ENCODE results near the gene PTPRK.

The PTPRK gene

GRCh38 chr6:128188678-128189077, 331.7 kb downstream of the PTPRK start:
- no peak for DNase-seq (ENCODE audit: low read depth)

- no peak for DNase-seq (ENCODE audit: low read depth)
These were observed 333.7 kb downstream of the PTPRK start for GRCh38 chr6:128186729-128187128.

DNA sequence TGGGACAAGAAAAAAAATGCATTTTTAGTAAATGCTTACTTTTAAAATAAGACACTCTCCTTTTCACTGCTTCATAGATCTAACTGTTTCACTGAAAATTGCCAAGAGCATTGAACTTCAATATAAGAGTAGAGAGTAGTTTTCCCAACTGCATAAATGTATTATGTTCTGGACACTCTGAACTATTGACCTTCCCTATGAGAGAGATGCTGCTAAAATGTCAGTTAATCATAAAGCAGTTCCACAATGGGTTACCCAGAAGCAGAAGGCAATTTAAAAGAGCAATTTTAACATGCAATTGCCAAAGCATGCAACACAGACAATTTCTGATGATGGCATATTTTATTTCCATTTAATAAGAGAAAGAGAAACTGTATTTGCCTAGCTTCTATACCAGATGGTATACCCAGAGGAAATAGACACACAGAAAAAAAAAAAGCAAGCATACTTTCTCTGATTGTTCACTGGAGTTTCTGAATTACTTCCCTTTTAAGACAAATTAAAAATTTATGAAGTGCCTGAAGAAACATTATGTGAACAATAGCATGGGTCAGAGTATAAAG, 340.4 kb downstream of the PTPRK start:
- no peak for DNase-seq (ENCODE audit: low read depth)

DNA sequence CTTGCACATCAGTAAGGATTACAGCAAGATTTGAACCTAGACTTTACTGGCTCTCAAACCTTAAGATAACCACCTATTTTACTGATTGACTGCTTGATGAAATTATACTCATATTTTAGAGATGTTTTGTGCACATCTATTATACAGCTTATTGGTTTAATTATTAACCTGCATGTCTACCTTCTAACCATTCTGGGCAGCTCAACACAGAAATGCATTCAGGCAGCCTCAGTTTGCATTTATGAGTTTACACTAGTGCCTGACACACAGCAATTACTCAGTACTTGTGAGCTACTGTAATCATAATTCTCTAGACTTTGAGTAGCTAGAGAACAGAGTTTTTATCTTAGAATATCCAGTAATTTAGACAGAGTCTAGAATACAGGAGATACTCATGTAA, 345.7 kb downstream of the PTPRK start:
- DNase-seq (ENCODE audit: low read depth) = no peak

DNA sequence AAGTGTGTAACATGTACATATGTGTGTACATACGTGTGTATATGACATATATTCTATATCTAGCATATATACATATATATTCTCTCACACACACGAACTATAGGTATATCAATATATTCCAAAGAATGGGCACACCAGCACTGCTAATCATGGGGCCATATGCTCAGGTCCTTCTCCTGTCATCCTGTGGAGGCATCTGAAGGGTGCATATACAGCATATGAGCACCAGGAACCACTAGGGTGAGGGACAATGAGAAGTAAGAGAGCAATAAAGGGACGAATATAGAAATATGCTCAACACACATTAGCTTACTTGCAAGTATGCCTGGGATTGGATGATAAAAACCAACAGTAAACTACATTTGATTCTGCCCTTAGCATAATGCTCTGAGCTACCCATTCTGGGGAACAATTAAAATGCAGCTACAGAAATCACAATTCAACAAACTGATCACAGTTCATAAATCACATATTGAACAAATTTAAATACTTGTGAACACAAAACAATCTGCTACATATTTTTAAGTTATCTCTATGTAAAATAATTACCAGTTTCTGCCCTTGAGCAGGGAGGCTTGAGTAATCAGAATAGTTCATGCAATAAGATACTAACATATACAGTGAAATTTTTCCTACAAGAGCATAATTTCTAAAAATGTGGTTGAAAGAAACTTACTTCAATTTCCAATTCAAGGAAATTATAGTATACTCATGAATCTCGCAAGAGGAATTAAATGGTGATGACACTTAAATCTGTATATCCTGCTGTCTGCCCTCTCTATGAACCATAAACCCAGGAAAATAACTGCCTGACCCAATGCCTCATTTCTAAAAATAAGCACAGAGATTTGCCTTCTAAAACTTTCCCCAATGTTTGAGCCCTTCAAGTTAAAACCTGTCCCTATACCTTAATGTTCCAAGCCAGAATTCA, 347.4 kb downstream of the PTPRK start:
- DNase-seq (ENCODE audit: low read depth) = no peak

DNA sequence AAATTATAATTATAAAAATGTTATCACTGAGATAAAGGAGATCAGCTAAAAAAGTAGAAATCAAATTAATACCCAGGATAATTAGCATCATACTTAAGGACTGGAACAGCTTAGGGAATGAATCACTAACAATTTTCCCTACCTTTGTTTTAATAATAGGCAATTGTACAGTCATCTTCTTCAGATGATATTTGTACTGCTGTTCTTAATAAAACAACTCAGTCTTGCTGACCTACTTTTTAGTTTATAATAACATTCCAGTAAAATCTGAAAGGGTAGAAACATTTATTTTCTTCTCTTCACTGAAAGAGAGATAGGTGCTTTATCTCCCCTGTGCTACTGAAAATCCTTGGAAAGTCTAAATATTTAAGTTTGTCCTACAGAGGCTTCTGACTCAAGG, 348.3 kb downstream of the PTPRK start:
- DNase-seq (ENCODE audit: low read depth) = no peak

GRCh38 chr6:128171182-128171581, 349.2 kb downstream of the PTPRK start:
- no peak for DNase-seq (ENCODE audit: low read depth)

DNA sequence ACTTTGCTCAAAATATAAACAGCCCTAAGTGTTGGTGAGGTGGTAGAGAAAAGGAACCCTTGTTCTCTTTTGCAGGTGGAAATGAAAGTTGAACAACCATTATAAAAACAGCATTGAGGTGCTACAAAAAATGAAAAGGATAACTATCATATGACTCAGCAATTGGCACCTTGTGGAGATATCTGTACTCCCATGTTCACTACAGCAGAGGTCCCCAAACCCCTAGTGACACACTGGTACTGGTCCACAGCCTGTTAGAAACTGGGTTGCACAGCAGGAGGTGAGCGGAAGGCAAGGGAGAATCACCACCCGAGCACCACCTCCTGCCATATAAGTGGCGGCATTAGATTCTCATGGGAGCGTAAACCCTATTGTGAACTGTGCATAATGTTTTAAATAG, 352.2 kb downstream of the PTPRK start:
- no peak for DNase-seq (ENCODE audit: low read depth)

- no peak for DNase-seq (ENCODE audit: low read depth)
These were observed 352.8 kb downstream of the PTPRK start for GRCh38 chr6:128167552-128167951.

- no peak for DNase-seq (ENCODE audit: low read depth)
These were observed 356.1 kb downstream of the PTPRK start for GRCh38 chr6:128164254-128164653.

DNA sequence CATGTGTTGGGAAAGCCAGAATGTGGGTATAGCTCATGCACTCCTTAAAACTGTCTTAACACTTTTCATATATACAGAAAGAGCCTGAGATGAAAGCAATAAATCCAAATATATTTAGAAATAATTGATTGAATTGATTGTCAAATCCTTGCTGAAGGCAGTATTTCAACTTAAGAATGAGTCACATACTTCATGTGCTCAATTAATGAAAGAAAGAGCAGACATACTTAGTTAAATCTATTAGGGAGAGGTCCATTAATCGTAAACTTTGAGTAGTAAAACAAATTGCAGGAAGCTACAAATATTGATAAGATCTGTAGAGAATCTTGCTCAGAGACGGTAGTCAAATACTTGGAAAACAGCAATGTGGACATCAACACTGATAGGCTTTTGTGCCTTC, 358.0 kb downstream of the PTPRK start:
- no peak for DNase-seq (ENCODE audit: low read depth)

GRCh38 chr6:128161839-128162238, 358.6 kb downstream of the PTPRK start:
- no peak for DNase-seq (ENCODE audit: low read depth)

DNA sequence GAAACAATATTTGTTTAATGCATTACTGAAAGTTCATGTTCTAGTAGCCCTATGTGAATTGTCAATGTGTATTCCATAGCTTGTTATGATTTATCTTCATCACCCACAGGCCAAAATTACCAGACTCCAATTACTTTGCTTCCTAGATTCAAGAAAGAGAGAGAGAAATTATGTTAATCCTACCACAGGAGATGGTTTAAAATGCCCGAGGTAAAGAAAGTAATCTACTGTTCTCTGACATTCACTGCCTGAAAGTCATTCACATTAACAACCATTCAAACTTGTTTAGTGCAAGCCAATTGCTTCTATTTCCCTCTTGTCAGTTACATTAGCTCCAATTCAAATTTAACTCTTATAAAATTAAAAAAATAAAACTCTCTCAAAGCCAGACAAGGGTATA, 359.1 kb downstream of the PTPRK start:
- no peak for DNase-seq (ENCODE audit: low read depth)

DNA sequence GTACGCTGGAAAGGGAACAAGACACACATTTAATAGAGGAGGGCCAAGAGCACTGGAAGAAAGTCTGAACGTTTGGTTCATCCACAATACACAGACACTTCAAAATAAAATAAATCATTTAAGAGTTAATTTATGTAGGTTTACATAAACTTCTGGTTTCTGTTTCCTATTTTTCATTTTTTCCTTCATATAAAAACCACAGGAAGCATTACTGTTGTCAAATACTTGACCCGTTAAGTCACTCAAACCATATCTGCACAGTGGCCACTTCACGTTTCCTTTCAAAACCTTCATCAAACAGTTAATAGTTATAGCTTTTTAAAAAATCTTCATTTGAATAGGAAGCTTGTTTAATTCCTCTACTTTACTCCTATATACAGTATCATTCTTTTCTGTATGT, 361.9 kb downstream of the PTPRK start:
- DNase-seq (ENCODE audit: low read depth) = no peak

DNA sequence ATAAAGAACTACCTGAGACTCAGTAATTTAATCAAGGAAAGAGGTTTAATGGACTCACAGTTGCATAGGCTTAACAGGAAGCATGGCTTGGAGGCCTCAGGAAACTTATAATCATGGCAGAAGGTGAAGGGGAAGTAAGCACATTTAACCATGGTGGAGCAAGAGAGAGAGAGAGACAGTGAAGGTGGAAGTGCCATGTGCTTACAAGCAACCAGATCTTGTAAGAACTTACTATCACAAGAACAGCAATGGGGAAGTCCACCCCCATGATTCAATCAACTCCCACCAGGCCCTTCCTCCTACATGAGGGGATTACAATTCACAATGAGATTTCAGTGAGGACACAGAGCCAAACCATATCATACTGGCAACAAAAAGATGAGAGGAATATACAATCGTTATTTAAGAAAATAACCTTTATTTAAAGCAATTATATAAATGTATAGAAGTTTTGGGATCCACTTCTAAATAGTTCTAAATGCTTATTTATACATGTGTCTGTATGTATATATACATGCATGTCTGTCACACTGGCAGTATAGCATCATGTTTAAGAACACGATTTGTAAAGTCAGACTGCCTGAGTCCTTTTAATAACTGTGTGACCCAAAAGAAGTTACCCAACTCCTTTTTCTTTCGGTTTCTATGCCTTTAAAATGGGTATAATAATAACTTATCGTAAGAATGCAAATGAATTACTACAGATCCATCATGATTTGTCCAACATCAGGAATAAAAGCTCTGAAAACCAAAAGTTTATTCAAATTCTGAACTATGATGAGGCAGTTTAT, 363.9 kb downstream of the PTPRK start:
- no peak for DNase-seq (ENCODE audit: low read depth)

- DNase-seq (ENCODE audit: low read depth) = no peak
These were observed 364.6 kb downstream of the PTPRK start for GRCh38 chr6:128155826-128156225.

GRCh38 chr6:128152551-128152950, 367.8 kb downstream of the PTPRK start:
- no peak for DNase-seq (ENCODE audit: low read depth)

DNA sequence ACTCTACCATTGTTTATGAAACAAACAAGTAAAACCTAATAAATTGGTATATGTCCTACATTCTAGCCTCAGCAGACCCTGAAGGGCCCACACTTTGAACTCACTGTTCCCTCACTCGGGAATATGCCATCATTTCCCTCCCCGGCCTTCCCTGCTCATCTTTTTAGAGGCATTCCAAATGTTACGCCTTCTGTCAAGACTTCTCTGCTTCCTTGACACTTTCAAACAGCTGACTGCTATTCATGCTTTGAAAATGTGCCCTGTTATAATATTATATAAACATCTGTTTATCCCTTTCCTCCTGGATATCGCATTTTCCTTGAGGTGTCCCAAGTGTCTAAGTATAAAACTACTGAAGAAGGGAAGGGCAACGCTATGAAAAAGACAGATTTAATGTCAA, 370.0 kb downstream of the PTPRK start:
- no peak for DNase-seq (ENCODE audit: low read depth)

- no peak for DNase-seq (ENCODE audit: low read depth)
These were observed 370.6 kb downstream of the PTPRK start for GRCh38 chr6:128149796-128150195.

GRCh38 chr6:128144320-128144719, 376.1 kb downstream of the PTPRK start:
- DNase-seq (ENCODE audit: low read depth) = no peak

- no peak for DNase-seq (ENCODE audit: low read depth)
These were observed 378.5 kb downstream of the PTPRK start for GRCh38 chr6:128141932-128142331.

DNA sequence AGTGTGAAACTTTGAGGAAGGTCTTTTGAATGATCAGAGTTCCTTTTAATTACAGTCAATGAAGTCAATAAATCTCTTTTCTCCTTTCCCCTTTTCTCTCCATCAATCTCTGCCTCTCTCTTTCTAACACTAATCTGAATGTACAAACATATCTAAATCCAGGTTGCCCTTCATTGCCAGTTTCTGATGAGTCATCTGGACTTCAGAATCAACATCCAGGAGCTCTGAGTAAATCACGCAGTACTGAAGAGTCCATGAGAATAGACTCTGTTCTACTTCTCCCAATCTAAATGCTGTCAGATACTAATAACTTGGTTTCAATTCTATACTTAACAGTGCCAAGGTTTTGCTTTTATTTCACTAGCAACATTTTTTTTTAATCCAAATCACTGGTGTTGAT, 380.9 kb downstream of the PTPRK start:
- DNase-seq (ENCODE audit: low read depth) = no peak

GRCh38 chr6:128138694-128139093, 381.7 kb downstream of the PTPRK start:
- DNase-seq (ENCODE audit: low read depth) = no peak

All from activated T-cell treated with anti-CD3 and anti-CD28 coated beads for 48 hours (primary cell).